Stimulated activated CD4-positive, alpha-beta T cell treated with anti-CD3 and anti-CD28 coated beads, Interleukin-1b, Interleukin-23, amount 100 ng/mL, for 1 hour (primary cell): ENCODE data around the gene PHF21B.
A peak's percentile ranks its signal among the peaks of the same experiment; 100 is the strongest.
"Not testable (repeated sequence)": the region's sequence is repeated elsewhere in the genome, so short reads cannot be mapped to it uniquely, and the experiment has no call there.

ENCODE experiments used
- DNase-seq, 2 donors: peaks; one replicate each; pipeline ENCODE4 v3.0.0-alpha.2; 2020; ENCODE audit warnings: low read depth in 2 of 2

The PHF21B gene

DNA sequence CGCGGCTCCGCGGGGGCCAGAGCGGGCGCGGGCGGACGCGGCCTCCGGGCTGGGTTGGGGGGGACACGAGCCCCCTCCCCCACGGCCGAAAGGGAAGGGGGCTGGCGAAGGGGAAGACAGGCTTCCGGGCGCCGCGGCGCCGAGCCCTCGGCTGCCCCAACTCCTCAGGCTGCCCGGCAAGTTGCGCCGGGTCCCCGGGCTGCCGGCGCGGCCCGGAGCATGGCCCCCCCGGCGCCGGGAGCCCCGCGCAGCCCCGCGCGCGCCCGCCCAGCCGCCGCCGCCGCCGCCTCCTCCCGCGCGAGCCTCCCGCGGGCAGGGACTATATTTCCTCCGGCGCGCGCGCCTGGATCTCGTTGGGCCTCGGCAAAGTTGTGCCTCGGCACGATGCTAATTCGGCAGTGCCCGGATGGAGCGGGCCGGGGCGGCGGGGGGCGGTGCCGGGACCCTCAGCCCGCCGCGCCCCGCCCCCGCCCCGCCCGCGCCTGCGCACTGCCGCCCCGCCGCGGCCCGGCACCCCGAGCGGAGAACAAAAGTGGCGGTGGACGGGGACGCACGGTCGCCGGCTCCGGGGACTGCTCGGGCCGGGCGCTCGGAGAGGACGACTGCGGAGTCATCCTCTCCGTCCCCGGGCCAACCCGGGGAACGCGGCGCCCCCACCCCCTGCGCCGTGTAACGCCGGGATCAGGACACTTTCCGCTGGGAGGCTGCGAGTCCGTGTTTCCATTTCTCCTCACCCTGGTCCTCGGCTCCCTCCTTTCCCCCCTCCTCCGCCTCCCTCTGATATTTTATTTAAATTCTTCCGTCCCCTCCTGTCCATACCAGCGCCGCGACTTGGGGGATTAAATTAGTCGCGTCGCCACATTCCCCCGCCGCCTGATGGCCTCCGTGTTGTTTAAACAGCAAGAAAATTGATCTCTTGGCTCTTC, at the start of gene PHF21B:
TSS of gene PHF21B (minus strand) at position 400 of the 926 bp plus-strand sequence. CDS start 456 bp downstream, outside the sequence.
- peak in 1 of 2 donors; percentile 4 for DNase-seq

DNA sequence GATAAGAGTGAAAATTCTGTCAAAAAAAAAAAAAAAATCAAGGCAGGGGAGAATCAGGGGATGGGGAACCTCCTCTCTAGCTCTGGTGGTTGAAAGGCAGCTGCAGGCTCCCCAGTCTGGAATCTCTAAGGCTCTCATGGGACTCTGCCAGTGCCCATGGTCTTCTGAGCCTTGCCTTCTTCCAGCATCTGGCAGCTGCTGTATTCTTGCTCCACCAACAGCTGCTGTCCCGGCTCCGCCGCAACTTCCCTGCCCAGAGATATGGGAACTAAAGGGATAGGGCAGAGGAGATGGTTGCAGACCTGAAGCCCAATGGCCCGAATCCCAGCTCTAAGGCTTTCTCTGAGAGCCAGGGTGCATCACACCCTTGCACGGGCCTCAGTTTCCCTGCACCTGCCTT, 49.5 kb upstream of the PHF21B start:
- no peak for DNase-seq

DNA sequence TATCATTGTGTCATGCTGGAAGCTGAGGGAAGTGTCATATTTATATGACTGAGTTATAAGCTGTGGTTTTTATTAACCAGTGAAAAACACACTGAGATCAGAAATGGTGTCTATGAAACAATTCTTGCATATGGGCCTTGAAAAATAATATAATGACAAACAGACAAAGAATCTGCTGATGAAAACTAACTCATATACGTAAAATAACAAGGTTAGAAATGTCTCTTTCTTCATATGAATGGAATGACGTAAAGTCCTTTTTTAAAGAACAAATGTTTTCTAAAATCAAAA, 48.8 kb upstream of the PHF21B start:
- no peak for DNase-seq

DNA sequence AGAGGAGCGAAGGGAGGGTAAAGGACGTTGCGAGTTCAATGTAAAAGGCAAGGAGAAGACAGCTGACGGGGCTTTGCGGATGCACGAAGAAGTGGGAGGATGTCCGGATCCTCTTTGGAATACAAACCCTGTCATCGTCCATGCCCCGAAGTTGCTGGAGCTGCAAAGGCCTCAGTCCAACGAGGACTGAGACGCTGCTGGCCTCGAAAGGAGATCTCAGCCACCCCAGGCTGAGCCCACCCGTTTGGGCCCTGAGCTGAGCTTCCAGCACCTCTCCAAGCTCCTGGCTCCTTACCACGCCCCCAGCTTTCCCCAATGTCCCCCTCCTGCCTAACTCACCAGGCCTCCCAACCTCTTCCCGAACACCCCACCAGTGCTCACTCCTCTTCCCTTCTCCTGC, 46.1 kb upstream of the PHF21B start:
- DNase-seq = no peak

DNA sequence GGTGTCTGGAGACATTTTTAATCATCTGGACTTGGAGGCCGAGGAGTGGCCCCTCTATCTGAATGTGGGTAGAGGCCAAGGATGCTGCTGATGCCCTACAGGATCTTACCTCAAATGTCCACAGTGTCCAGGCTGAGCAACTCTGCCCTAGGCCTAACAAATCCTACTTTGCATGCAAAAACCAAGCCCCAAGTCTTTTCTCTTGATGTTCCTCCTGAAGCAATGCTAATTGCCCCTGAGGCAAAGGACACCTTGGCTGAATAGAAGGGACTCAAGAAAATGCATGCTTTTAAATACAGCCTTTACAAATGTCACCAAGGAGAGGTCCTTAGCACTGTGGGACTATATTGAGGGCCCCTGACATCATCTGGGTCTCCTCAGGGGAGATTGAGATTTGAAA, 43.8 kb upstream of the PHF21B start:
- no peak for DNase-seq

DNA sequence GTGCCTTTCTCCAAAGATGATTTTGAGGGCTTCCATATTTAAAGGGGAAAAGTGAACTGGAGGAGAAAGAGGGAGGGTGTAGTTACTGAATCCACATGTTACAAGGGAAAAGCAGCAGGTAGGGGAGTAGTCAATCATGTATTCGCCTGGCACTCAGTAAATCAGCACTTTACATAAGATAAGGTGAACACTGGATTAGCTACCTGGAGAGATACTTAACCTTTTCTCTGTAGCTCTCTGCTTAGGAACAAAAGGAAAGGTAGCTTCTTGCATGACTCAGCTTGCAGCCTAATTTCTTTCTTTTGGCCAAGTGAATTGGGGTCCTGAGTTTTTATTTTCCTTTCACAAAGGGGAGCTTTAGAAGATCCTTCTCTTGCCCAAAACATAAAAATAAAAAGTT, 43.3 kb upstream of the PHF21B start:
- no peak for DNase-seq

DNA sequence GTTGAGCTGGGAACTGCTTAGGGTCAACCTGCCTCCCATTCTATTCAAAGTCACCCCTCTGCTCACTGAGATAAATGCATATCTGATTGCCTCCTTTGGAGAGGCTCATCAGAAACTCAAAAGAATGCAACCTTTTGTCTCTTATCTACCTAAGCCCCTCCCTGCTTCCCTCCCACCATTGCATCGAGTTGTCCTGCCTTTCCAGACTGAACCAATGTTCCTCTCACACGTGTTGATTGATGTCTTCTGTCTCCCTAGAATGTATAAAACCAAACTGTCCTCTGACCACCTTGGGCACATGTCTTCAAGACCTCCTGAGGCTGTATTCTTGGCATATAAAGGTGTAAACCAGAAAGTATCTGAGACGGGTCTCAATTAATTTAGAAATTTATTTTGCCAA, 42.9 kb upstream of the PHF21B start:
- DNase-seq = not testable (repeated sequence)

DNA sequence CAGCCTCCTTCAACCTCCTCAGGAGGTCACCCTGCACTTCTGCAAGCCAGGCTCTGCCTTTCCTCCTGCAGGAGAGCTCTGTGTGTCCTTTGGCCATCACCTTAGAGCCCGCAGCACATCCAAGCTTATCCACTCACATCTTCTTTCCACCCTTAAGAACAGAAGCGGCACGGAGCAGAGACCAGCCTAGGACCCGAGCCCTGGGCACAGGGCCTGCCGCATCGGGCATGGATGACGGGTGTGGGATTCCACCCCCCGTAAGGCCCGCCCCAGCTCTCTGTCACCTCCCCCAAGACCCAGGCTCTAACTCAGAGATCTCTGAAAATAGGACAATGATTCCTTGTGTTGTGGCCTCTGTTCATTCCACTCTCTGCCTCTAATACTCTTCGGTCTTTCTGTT, 42.1 kb upstream of the PHF21B start:
- no peak for DNase-seq

DNA sequence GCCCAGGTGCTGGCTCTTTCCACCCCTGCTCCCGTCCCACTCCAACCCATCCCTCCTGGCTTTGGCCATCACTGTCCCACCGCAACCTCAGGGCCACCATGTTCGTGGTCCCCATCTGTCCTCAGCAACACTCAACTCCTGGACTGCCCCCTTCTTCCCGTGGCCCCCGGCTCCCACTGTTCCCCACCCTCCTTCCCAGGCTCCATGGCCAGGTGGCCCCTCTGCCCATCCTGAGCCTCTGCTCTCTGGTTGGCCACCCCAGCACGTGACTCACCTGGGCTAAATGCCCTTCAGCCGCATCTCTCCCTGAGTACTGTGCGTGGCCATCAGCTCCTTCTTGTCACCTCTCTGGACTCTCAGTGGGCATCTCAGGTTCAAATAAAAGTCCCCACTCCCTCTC, 41.6 kb upstream of the PHF21B start:
- DNase-seq = no peak

DNA sequence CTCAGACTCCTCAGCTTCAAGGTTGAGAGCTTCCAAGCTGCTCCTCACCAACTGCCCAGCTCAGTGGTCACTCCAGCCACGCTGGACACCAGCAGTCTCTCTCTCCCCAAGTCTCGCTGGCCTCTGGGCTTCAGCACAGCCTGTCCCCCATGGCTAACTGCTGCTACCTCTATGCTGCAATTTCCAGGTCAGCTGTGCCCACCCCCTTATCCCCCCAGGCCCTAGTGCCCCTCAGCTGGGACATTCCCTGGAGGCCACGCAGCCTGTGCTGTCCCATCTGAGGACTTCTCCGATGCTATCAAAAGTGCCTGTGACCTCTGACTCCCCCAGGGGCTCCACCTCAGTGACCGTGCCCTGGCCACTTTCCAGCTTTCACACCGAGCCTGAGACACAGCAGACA, 37.5 kb upstream of the PHF21B start:
- no peak for DNase-seq

DNA sequence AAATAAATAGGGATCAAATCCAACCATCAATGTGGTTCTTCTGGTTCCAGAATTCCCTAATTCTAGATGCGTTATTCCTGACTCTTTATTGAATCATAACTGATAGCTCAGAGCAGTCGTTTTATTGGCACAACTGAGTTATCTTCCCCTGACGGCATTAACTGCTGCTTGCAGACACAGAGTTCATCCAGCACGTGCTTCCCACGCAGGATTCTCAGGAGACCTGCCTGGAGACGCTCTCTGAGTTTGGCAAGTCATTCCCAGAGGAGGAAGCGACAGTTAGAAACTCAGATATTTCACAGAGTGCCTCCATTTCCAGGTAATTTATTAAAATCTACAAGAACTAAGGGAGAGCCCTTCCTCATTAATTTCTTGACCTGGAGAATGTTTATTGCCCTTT, 35.4 kb upstream of the PHF21B start:
- DNase-seq = no peak

DNA sequence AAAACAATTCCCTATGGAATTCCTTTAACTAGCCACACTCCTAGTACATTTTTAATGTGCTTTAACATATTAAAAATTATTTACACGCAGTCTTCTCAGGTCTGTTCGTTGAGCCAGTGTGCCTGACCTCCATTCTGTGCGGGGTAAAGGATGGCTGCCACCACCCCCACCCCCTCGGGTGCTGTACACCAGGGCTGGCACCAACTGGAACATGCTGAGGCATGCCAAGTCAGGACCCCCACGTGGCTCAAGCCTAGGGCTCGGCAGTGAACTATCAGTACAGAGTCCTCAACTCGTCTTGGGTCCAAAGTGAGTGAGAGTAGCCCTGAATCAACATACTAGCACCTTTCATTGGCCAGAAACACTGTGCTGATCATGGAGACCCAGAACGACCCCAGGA, 32.5 kb upstream of the PHF21B start:
- DNase-seq = no peak

DNA sequence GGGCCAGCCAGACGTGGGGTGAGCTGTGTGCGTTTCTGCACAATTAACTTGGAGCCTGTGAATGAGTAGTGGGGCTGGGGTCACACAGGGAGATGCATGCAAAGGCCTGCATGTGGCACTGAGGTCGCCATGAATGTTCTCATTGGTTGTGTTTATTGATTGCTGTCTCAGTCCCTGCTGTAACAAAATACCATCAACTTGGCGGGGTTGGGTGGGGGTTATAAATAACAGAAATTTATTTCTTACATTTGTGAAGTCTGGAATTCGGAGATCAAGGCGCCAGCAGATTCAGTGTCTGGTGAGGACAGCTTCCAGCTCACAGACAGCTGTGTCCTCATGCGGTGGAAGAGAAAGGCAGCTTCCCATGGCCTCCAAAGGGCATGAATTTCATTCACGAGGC, 29.3 kb upstream of the PHF21B start:
- DNase-seq = no peak

DNA sequence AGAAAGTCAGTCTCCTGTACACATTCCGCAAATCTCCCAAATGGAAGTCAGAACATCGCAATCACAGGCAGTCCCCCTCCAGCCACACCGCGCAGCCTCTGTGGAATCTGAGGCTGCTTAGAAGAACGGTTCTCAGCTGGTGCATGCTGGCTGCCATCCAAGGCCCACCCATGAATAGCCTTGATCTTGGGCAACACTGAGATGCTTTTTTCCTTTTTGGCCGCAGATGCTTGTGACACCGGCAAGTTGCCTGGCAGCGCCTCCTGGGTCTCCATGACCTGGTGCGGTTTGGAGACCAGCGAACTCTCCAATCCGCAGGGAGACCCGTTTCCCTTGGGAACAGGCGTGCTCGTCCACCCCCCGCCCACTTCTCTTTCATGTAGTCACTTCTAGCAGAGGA, 26.3 kb upstream of the PHF21B start:
- no peak for DNase-seq

DNA sequence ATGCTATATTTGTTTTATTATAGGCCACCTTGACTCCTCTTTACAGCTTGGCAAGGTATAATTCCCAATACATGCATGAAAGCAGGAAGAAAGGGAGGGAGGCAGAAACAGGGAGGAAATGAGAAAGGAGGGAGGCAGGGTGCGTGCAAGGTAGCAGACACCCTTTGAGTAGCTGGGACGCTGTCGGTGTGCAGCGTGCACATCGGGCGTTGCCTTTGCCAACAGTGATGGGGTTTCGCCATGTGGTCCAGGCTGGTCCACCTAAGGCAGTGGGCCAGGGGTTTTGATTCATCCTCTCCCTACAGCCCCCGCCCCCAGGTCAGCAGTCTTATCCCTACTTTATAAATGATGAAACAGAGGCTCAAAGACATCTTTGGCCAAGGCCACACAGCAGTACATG, 25.0 kb upstream of the PHF21B start:
- no peak for DNase-seq

DNA sequence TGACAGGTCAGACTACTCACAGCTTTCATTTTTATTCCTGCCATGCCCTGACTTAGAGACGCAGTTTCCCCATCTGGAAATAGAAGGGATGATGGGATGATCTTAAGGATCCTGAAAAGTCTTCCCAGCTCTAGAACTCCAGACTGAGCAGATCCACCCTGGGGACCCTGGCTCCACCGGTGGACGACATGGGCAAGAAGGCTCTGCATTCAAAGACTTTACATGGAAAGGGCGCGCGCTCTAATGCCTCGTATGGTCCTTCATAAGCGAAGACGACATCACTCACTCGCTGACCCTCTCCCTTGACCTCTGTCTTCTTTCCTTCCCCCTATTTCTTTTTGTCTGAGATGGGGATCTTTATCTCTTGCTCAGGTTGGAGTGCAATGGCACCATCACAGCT, 24.4 kb upstream of the PHF21B start:
- no peak for DNase-seq

DNA sequence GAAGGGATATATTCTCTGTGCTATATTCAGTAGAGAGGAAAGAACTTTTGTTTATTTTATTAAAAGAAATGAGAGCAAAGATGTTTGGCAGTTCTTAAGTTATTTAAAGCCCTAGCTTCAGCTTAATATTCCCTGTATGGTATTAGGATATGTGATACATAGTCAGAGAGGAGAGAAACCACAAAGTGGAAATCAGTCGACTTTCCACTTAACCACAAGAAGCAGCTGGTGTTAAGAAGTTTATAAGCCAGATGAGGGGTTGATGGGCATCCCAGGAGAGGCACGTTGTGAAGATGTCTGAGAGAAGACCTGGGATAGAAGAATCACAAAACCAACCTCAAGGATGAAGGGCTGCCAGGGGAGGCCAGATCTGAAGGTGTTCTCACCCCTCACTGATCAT, 23.3 kb upstream of the PHF21B start:
- DNase-seq = no peak

DNA sequence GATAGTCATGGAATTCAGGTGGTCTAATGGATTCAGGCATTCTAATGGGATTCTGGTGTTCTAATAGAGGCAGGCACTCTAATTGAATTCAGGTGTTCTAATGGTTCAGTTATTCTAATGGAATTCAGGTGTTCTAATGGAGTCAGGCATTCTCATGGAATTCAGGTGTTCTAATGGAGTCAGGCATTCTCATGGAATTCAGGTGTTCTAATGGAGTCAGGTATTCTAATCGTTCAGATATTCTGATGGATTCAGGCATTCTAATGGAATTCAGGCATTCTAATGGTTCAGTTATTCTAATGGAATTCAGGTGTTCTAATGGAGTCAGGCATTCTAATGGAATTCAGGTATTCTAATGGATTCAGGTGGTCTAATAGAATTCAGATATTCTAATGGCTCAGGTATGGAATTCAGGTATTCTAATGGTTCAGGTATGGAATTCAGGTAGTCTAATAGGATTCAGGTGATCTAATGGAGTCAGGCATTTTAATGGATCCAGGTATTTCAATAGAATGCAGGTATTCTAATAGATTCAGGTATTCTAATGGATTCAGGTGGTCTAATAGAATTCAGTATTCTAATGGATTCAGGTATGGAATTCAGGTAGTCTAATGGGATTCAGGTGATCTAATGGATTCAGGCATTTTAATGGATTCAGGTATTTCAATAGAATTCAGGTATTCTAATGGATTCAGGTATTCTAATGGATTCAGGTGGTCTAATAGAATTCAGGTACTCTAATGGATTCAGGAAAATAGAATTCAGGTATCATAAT, 22.0 kb upstream of the PHF21B start:
- no peak for DNase-seq

DNA sequence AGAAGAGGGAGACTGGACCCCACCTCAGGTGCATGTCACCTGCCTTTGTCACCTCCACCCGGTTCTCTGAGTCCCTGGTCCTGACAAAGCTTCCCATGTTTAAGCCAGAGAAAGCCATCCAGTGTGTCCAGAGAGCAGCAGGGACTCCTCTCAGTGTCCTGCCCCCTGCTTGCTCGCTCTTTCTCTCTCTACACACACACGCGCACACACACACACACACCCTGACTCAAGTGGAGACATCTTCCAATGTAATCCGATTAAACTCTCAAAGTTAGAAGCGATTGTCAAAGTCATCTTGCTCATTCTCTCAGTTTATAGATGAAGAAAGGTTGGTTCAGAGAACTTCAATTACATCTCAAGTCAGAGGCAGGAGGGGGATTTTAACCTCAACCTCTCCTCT, 19.7 kb upstream of the PHF21B start:
- DNase-seq = no peak

DNA sequence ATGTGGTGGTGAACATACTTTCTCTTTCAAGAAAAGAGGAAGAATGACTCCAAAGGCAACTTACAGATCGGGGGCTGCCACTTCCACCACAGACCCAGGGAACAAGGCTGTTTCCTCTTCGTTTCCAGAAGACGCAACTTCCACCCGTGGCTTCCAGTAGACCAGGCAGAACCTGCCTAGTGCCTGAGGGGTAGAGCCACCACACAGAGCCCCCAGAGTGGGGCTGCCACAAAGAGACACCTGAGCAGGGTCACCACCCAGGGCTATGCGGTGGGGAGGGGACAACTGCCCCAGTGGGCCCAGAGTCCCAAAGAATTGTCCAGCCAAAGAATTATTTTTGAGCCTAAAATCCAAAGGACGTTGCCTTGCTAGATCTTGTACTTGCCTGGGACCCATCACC, 16.7 kb upstream of the PHF21B start:
- no peak for DNase-seq

DNA sequence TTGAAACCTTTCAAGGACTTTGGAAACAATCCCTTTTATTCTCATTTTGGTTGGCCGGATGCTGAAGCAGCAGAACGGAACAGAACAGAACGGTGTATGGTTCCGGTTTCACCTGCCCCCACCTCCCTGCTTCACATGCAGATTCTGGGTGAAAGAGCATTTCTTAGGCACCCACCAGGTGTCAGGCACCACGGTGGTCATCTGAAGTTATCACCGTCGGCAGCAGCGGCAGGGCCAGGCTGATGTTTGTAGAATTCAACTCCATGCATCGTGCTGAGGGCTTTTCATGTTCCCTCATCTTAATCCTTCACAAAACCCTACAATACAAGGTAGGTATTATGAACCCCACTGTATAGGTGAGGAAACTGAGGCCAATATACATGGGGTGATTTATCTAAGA, 13.6 kb upstream of the PHF21B start:
- no peak for DNase-seq

DNA sequence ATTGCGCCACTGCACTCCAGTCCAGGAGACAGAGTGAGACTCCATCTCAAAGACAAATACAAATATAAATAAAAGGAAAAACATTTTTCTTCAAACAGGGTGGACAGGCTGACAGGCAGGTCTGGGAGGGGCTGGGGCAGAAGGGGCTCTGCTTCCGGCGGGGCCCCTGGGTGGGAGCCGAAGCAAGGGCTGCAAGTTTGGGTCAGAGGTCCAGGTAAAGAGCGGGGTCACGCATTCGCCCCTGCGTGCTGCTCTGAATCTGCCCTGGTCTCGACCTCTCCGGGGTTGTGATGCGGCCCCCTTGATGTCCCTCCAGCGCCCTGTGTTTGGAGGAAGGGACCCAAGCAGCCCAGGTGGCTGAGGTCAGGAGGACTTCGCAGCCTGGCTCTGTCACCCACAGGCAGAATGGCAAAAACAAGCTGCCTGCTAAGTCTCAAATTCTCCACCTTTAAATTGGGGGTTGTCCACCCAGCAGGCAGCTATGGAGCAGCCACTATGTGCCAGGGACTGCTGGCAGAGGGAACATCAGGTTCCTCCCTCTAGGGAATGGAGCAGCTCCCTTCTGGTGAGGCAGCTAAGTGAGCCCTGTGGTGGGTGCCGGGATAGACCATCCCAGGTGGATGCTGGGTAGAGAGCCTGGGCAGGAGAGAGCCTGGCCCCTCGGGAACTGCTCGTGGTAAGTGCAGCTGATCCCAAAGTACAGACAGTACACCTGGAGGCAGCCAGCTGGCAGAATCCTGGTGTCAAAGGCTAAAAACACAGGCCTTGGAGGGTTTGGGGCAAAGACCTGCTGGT, 10.3 kb upstream of the PHF21B start:
- no peak for DNase-seq

DNA sequence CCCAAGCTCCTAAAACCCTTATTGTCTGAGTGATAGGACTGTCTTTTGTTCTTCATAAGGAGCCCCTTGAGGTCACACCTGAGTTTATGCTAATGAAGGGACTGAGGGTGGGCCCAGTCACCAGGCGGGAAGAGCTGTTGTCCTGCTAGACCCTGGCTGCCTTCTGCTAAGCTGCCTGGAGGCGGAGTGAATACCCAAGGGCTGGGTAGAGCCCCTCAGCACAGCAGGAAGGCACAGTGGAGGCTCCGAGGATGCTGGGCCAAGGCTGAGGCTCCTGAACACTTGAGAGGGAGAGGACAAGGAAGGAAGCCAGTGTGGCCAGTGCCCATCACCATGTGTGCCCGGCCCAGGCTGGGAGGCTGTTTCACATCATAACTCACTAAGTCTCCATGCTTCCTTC, 4.8 kb upstream of the PHF21B start:
- no peak for DNase-seq
